Right renal pelvis (tissue), 4 donors: ENCODE results near the gene VEGFC. TPM values are rescaled to one million over a fixed set of nuclear protein-coding genes. Genes with fewer than 3 reads are reported as not detected.

Experiments
- DNase-seq, 4 donors: peaks; one replicate each; pipeline ENCODE4 v3.0.0-alpha.2; 2013; ENCODE audit warnings: low read depth in 4 of 4, low spot score in 3 of 4, missing footprints in 1 of 4
- polyA plus RNA-seq, 4 donors: library from polyadenylated mRNA; unstranded; fragments of 120-200 nt; gene quantifications; one replicate each; pipeline ENCODE4 v1.2.1, GENCODE V29; 2013; ENCODE audit not compliant: insufficient read length in 4 of 4

VEGFC gene
- polyA plus RNA-seq, 4 donors: 19.0 to 21.4 (median 20.6) TPM

- DNase-seq: no peak
Observed at GRCh38 chr4:176799653-176800052, 6.9 kb upstream of the VEGFC start.

GRCh38 chr4:176798540-176798939, 5.8 kb upstream of the VEGFC start:
- no peak for DNase-seq

GRCh38 chr4:176795441-176795840, 2.7 kb upstream of the VEGFC start:
- no peak for DNase-seq

- no peak for DNase-seq
Observed at GRCh38 chr4:176794651-176795050, 1.9 kb upstream of the VEGFC start.

- DNase-seq: no peak
Observed at GRCh38 chr4:176794151-176794550, 1.4 kb upstream of the VEGFC start.

GRCh38 chr4:176793060-176793605, 411 bp upstream of the VEGFC start:
- DNase-seq: no peak

GRCh38 chr4:176791591-176792325, 964 bp downstream of the VEGFC start:
- peak in 2 of 4 donors; percentile 24 to 33 for DNase-seq

GRCh38 chr4:176790398-176790797, 2.3 kb downstream of the VEGFC start:
- DNase-seq: no peak

- peak in 2 of 4 donors; percentile 16 to 31 for DNase-seq
Observed at GRCh38 chr4:176789955-176790354, 2.8 kb downstream of the VEGFC start.

GRCh38 chr4:176788971-176789370, 3.8 kb downstream of the VEGFC start:
- no peak for DNase-seq

- no peak for DNase-seq
Observed at GRCh38 chr4:176788248-176788647, 4.5 kb downstream of the VEGFC start.

GRCh38 chr4:176784816-176785215, 7.9 kb downstream of the VEGFC start:
- no peak for DNase-seq

GRCh38 chr4:176782794-176783193, 9.9 kb downstream of the VEGFC start:
- no peak for DNase-seq

GRCh38 chr4:176782191-176782590, 10.5 kb downstream of the VEGFC start:
- no peak for DNase-seq

- no peak for DNase-seq
Observed at GRCh38 chr4:176781739-176782100, 11.0 kb downstream of the VEGFC start.

- no peak for DNase-seq
Observed at GRCh38 chr4:176780995-176781738, 11.6 kb downstream of the VEGFC start.

GRCh38 chr4:176779421-176779820, 13.3 kb downstream of the VEGFC start:
- DNase-seq: no peak

- no peak for DNase-seq
Observed at GRCh38 chr4:176778491-176778890, 14.2 kb downstream of the VEGFC start.

GRCh38 chr4:176778063-176778462, 14.7 kb downstream of the VEGFC start:
- DNase-seq: no peak

- no peak for DNase-seq
Observed at GRCh38 chr4:176775338-176775737, 17.4 kb downstream of the VEGFC start.

GRCh38 chr4:176774852-176775251, 17.9 kb downstream of the VEGFC start:
- DNase-seq: no peak

- DNase-seq: no peak
Observed at GRCh38 chr4:176769514-176769913, 23.2 kb downstream of the VEGFC start.
